NCI-H526 treated with DMSO at 0.1 percent for 48 hours (cell line): ENCODE measurements around the gene RBM33.

ENCODE experiments used
- DNase-seq: peaks from one replicate; lab custom pipeline; 2025; lab: John Stamatoyannopoulos, UW

The RBM33 gene

GRCh38 chr7:155629171-155629570 lies 15.3 kb upstream of the RBM33 start:
- DNase-seq, result no peak

GRCh38 chr7:155631155-155631554 lies 13.3 kb upstream of the RBM33 start:
- no peak for DNase-seq

- DNase-seq, result no peak
These were observed 8.6 kb upstream of the RBM33 start for GRCh38 chr7:155635817-155636216.

DNA sequence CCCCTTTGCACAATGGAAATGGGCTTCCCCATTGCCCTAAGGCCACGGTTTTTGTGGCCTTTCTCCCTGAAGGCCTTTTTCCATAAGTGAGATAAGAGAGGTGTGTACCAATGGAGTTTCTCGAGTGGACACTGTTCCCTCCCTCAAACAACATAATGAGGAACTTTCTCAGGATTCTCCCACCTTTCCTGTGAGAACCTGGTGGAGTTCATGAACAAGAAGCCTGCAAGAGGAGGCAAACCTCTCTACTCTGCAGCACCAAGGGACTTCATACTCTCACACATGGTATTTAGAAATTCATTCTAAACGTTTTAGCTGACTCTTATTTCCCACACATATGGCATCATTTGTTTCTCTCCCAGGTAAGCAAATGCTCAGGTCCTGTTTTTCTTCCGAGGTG lies 7.3 kb upstream of the RBM33 start:
- no peak for DNase-seq

DNA sequence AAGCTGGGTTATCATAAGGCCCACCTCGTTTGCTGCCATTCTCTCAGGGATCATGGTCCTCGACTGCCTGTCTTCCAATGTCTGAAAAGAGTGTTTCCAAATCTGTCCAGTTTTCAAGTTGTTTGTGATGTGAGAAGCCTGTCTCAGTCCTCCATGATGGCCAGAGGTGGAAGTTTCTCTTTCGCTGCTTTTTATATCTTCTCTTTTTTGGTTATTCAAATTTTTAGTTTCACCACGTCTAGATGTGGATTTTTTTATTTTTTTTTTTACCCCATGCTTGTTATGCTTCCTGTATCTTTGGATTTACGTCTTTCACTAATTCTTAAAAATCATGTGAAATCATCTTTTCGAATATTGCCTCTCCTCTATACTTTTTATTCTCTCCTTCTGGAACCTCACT lies 6.1 kb upstream of the RBM33 start:
- no peak for DNase-seq

DNA sequence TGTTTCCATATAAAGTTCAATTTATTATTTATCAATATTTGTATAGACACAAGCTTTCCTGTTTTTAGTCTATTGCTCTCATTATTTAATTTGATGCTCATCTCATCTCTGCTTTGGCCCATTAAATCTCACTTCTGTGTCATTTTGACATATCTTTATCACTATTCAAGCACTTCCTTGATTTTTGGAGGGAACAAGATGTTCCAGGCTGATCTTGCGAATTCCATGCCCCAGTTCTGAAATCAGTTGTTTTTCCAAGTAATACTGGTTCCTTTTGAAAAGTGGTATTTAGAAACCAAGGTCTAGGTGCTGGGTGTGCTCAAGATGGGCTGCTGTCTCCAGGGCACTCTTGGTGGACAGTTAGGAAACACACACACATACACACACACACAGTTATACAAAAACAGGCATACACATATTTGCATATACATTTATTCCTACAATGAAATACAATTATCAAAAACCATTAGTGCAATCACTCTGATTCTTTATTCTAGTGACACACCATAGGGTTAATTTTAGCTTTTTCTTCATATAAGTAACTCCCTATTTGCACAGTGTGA lies 4.4 kb upstream of the RBM33 start:
- no peak for DNase-seq

GRCh38 chr7:155640629-155641028 lies 3.8 kb upstream of the RBM33 start:
- DNase-seq, result no peak

GRCh38 chr7:155643804-155644177 lies 670 bp upstream of the RBM33 start:
- DNase-seq, result no peak

- peak; percentile 52 for DNase-seq
These were observed 579 bp downstream of the RBM33 start for GRCh38 chr7:155644971-155645509.

DNA sequence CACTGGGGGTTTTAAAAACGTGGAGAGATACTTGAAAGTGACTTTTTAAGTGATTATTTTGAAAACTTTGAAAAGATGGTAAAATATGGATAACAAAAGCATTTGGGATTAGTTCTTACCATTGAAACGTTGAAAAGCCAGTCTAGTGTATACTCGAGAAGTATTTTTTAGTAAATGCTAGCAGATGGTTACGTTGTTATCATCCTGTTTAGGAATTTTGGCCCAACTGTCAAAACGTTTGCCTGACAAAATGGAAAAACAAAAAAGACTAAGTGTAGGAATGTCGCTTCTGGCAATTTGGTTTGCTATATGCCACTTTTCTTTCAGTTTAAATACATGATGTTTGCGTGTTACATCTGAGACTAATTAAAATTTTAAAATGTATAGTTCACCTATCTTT lies 1.2 kb downstream of the RBM33 start:
- DNase-seq, result no peak

DNA sequence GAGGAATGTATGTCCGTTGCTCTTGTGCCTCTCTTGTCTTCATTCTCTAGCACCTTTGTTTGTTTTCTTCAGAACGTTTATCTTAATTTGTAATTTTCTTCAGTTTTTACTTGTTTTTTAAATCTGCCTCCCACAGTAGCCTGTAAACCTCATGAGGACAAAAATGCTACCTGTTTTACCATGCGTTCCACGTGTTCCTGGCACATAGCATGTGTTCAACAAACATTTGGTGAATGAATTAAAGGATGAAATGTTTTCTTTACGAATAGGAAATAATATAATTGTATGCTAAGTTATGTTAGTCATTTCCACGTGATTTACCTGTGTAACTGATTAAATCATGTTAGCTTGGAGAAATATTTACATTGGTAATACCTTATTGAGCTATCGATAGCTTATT lies 2.2 kb downstream of the RBM33 start:
- DNase-seq, result no peak

- no peak for DNase-seq
These were observed 2.8 kb downstream of the RBM33 start for GRCh38 chr7:155647302-155647701.

- no peak for DNase-seq
These were observed 3.3 kb downstream of the RBM33 start for GRCh38 chr7:155647734-155648133.

DNA sequence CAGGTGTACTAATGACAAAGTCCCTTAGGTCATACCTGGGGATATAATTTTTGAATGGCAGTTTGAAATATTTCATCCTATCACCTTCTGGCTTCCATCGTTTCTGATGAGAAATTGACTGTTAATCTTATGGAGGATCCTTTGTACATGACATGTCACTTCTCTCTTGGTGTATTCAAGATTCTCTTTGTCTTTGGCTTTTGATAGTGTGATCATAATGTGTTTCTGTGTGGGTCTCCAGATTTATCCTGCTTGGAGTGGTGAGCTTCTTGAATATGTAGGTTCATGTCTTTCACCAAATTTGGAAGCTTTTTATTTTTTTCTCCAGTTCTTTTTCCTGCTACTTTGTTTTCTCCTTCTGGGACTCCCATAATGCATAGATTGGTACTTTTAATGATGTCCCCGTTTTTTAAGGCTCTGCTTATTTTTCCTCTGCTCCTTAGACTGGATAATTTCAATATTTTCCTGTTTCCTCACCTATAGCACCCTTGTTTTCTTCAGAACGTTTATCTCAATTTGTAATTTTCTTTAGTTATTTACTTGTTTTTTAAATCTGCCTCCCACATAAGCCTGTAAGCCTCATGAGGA lies 4.4 kb downstream of the RBM33 start:
- no peak for DNase-seq

GRCh38 chr7:155649588-155649987 lies 5.1 kb downstream of the RBM33 start:
- no peak for DNase-seq

- DNase-seq, result no peak
These were observed 8.0 kb downstream of the RBM33 start for GRCh38 chr7:155652156-155653114.

GRCh38 chr7:155653803-155654202 lies 9.3 kb downstream of the RBM33 start:
- DNase-seq, result no peak

DNA sequence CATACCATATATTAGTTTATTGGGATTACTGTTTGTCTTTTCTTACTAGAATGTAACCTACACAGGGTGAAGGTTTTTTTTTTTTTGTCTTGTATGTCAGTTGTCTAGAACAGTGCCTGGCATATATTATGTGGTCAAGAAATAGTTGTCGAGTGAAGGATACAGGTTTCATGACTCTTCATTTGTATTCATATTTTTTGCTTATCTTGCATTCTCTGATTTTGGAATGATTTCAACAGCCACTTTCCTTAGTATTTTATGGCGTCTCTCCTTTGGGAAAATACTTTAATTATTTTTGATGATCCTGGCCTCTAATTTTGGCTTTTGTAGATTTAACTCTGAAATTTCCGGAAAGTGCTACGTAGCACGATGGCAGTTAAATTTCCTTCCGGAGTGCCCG lies 12.4 kb downstream of the RBM33 start:
- no peak for DNase-seq

DNA sequence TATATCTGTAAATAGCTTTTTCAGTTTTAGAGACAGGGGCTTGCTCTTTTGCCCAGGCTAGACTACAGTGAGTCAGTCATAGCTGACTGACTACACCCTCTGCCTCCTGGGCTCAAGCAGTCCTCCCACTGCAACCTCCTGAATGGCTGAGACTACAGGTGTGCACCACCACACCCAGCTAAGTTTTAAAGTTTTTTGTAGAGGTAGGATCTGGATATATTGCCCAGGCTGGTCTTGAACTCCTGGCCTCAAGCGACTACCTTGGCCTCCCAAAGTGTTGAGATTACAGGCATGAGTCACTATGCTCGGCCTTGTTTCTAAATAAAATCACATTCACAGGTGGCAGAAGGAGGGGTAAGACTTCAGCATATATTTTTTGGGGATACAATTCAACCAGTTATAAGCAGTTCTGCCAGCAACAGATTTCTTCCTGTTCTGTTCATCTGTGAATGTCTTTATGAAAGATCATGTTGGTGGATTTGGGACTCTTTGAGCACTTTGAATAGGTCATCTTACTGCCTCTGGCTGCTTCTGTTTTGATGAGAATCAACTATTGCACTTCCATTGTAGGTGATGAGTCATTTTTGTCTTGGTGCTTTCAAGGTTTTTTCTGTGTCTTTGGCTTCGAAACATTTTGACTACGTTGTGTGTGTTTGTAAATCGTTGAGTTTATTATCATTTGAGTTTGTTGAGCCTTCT lies 15.7 kb downstream of the RBM33 start:
- no peak for DNase-seq

DNA sequence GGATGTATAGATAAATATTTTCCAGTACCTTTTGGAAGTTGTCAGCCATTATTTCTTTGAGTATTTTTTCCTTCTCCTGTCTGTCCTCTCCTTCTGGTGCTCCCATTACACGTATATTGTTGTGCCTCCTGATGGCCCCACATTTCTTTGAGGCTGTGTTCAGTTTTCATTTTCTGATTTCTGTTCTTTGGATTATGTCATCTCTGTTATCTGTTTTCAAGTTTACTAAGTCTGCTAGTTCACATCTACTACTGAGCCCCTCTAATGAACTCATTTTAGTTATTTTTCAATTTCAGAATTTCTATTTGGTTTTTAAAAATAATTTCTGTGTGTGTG lies 16.3 kb downstream of the RBM33 start:
- no peak for DNase-seq

- DNase-seq, result no peak
These were observed 18.0 kb downstream of the RBM33 start for GRCh38 chr7:155662343-155663043.

- DNase-seq, result no peak
These were observed 19.5 kb downstream of the RBM33 start for GRCh38 chr7:155663937-155664336.
